AG09309 (cell line): ENCODE data around the gene GRAMD4.

Source experiments
- DNase-seq: peaks from one replicate; pipeline ENCODE4 v3.0.0-alpha.2; 2010; ENCODE audit warnings: low read depth
- H3K4me3 ChIP-seq: 2 replicates; pipeline ENCODE4 v1.5.1; 2011; ENCODE audit warnings: mild to moderate bottlenecking, low read depth, low read length, moderate library complexity; ENCODE audit not compliant: control insufficient read depth
- CTCF ChIP-seq: IDR thresholded peaks from 2 replicates; pipeline ENCODE4 v1.5.1; 2011; ENCODE audit warnings: mild to moderate bottlenecking, low read depth, low read length, inconsistent platforms; ENCODE audit not compliant: insufficient read depth, control insufficient read depth; ENCODE audit errors: missing control alignments

Gene GRAMD4

GRCh38 chr22:46612904-46613605 is 7.1 kb upstream of the GRAMD4 start:
- DNase-seq = no peak
- TF ChIP-seq CTCF = no peak
- no peak overlapping the region for H3K4me3 ChIP-seq

- H3K4me3 ChIP-seq = no peak overlapping the region
- no peak for TF ChIP-seq CTCF
- DNase-seq = no peak
Observed at GRCh38 chr22:46613606-46614021, 6.6 kb upstream of the GRAMD4 start.

GRCh38 chr22:46614025-46614931 is 5.9 kb upstream of the GRAMD4 start:
- TF ChIP-seq CTCF = no peak
- no peak for DNase-seq
- no peak overlapping the region for H3K4me3 ChIP-seq

GRCh38 chr22:46617207-46617985 is 2.8 kb upstream of the GRAMD4 start:
- no peak for DNase-seq
- H3K4me3 ChIP-seq = no peak overlapping the region
- TF ChIP-seq CTCF = no peak

- DNase-seq = no peak
- H3K4me3 ChIP-seq = no peak overlapping the region
- TF ChIP-seq CTCF = no peak
Observed at GRCh38 chr22:46617986-46618647, 2.1 kb upstream of the GRAMD4 start.

GRCh38 chr22:46618667-46619066 is 1.5 kb upstream of the GRAMD4 start:
- no peak for TF ChIP-seq CTCF
- DNase-seq = no peak
- no peak overlapping the region for H3K4me3 ChIP-seq
